ENCODE results near the gene UBE3A. TPM values are rescaled to one million over a fixed set of nuclear protein-coding genes. Genes with fewer than 3 reads are reported as not detected.
"Not testable (repeated sequence)": the region's sequence is repeated elsewhere in the genome, so short reads cannot be mapped to it uniquely, and the experiment has no call there.

Gene UBE3A
- total and polyA plus RNA-seq, 9 of the 15 experiments (the other 6 are each of a cell fraction or from before 2014, with no cell fraction given) = 29.3 to 103 (median 60.2) TPM

DNA sequence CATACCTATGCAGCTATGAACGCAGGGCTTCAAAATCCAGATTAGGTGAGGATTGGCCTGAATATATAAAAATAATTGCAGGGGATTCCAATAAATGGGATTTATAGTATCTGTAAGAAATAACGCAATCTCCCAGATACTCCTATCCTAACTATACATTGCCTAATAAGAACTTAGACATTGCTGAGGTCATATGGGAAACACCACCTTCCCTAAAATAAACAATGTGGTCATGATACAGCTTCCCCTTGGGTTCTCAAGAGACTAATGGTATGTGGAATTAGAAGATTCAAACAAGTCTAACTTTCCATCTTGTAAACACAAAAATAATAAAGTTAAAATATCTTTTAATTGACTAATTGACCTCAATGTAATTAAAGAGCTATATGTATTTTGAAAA is 28.2 kb downstream of the UBE3A start:
- ATAC-seq (no peak), FAIRE-seq (no peak), DNase-seq (ENCODE audit: extremely low read depth in 1 of 4, low spot score in 3 of 4) (no peak)
- peaks cover 30% of the 10 kb centered on the region; the same call in 1 of the 3 replicates for H3K36me3 ChIP-seq (ENCODE audit: control insufficient read depth, insufficient read depth, low read length)
- in situ Hi-C loops (cut with MboI) (no loop called here), intact Hi-C loops (cut with micrococcal nuclease) (no loop called here)
- no TSS peak for BruUV-seq (replicated peaks)
- H3K9me3 ChIP-seq (replicated peaks; ENCODE audit: control insufficient read depth, insufficient read depth, low read depth, low read length) = no peaks in the 10 kb centered on the region
- H2AFZ ChIP-seq (ENCODE audit: low read depth, low read length) = no peak overlapping the region
- peaks cover 12% of the 10 kb centered on the region; the same call in 1 of the 2 replicates for H4K20me1 ChIP-seq (replicated peaks; ENCODE audit: control insufficient read depth, insufficient read depth, low read length)
- no peak for TF ChIP-seq ZNF282 (CRISPR knock-in tag; IDR thresholded peaks at IDR 0.05)
- TF ChIP-seq RBM34 (IDR thresholded peaks at IDR 0.05; ENCODE audit: borderline replicate concordance, insufficient read depth, low read length) = no peak
- H3K4me1 ChIP-seq (replicated peaks in 1 of 2; ENCODE audit: control insufficient read depth in 2 of 2, insufficient read depth in 2 of 2, low read length in 2 of 2) = no peaks in the 10 kb centered on the region; a peak in 1 of 5 replicates
- no peaks in the 10 kb centered on the region for H3K27me3 ChIP-seq (ENCODE audit: control insufficient read depth in 2 of 2, insufficient read depth in 2 of 2, low read length in 2 of 2)
- H3K9me1 ChIP-seq (ENCODE audit: control insufficient read depth, insufficient read depth, low read length) = no peaks in the 10 kb centered on the region
- peaks cover 98% of the 10 kb centered on the region for H3K79me2 ChIP-seq (ENCODE audit: control insufficient read depth, insufficient read depth, low read length)
- no peak overlapping the region for H3K4me3 ChIP-seq
- 100% methylated on average over 2 of the region's 2 CpGs for WGBS (ENCODE audit: insufficient coverage, low coverage, missing lambda C conversion rate)
- ChIA-PET CTCF (ENCODE audit: low intra/inter-chr PET ratio) (no interaction called here), POLR2A (interaction anchor here (1.6 kb wide), 2 partner anchors 16 to 25 kb away, joined by 3 to 5 read pairs; no protein-coding TSS in a partner anchor)
- H3K27ac ChIP-seq (ENCODE audit: extremely low read depth, low read depth, low read length) = no peak overlapping the region
- no peak overlapping the region for H3K9ac ChIP-seq (ENCODE audit: insufficient read depth in 1 of 2, low read depth in 2 of 2, low read length in 2 of 2)
- no peak overlapping the region for H3K4me2 ChIP-seq (ENCODE audit: insufficient read depth, low read length)

DNA sequence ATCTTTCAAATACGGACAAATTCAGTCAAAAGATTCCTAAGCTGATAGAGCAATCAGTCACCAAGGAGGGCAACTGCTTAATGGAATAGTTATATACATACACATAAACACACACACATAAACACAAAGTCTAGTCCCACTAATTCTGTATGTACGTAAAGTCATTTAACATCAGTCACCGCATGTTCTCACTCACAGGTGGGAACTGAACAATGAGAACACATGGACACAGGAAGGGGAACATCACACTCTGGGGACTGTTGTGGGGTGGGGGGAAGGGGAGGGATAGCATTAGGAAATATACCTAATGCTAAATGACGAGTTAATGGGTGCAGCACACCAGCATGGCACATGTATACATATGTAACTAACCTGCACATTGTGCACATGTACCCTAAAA is 29.1 kb downstream of the UBE3A start:
- BruUV-seq (replicated peaks); H3K27me3 ChIP-seq (ENCODE audit: control insufficient read depth in 2 of 2, insufficient read depth in 2 of 2, low read length in 2 of 2); intact Hi-C loops (cut with micrococcal nuclease); H3K9me3 ChIP-seq (replicated peaks; ENCODE audit: control insufficient read depth, insufficient read depth, low read depth, low read length); H3K4me1 ChIP-seq (replicated peaks in 1 of 2; ENCODE audit: control insufficient read depth in 2 of 2, insufficient read depth in 2 of 2, low read length in 2 of 2); in situ Hi-C loops (cut with MboI); H3K4me2 ChIP-seq (ENCODE audit: insufficient read depth, low read length); H3K4me3 ChIP-seq; ATAC-seq; CTCF ChIA-PET (ENCODE audit: low intra/inter-chr PET ratio); H3K9ac ChIP-seq (ENCODE audit: insufficient read depth in 1 of 2, low read depth in 2 of 2, low read length in 2 of 2); FAIRE-seq; H3K27ac ChIP-seq (ENCODE audit: extremely low read depth, low read depth, low read length); H3K9me1 ChIP-seq (ENCODE audit: control insufficient read depth, insufficient read depth, low read length); H2AFZ ChIP-seq (ENCODE audit: low read depth, low read length); H4K20me1 ChIP-seq (replicated peaks; ENCODE audit: control insufficient read depth, insufficient read depth, low read length); DNase-seq (ENCODE audit: extremely low read depth in 1 of 4, low spot score in 3 of 4): not testable (repeated sequence)
- Histone ChIP-seq H3K36me3 (ENCODE audit: control insufficient read depth, insufficient read depth, low read length) (peaks cover 39% of the 10 kb centered on the region; the same call in 2 of the 3 replicates), H3K79me2 (ENCODE audit: control insufficient read depth, insufficient read depth, low read length) (peaks cover 98% of the 10 kb centered on the region)
- WGBS (ENCODE audit: insufficient coverage, low coverage, missing lambda C conversion rate) = 81% methylated on average over 3 of the region's 4 CpGs
- POLR2A ChIA-PET = interaction anchor here (1.6 kb wide), 1 partner anchor 17 kb away, joined by 5 read pairs; no protein-coding TSS in a partner anchor
